ENCODE data around the gene RNU5B-1. TPM values are rescaled to one million over a fixed set of nuclear protein-coding genes. Genes with fewer than 3 reads are reported as not detected.
"Not testable (repeated sequence)": the region's sequence is repeated elsewhere in the genome, so short reads cannot be mapped to it uniquely, and the experiment has no call there.

The RNU5B-1 gene
- total and polyA plus RNA-seq, 2 of the 4 experiments (the other 2 are of a cell fraction), result not detected

DNA sequence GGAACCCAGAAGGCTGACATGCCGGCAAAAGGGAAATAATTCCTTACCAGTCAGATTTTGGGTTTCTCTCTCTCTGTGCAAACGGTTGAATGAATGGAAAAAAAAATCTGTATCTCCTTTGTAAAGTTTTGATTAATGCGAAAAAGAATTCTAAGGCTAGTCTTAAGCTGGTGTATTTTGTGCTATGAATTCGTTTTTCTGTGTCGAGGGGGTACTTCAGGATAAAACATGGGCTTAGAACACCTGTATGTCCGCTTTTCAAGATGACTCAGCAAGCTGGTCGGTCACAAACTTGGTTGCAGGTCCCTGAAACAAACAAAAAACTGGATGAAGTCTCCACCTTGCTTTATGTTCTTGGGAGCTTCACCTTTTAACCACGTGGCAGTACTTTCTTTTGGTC, 44.9 kb downstream of the RNU5B-1 start:
- dilution Hi-C loops (cut with HindIII; ENCODE audit: low sequenced_read_pairs, unreplicated experiment) (no loop called here), intact Hi-C loops (cut with micrococcal nuclease) (no loop called here), in situ Hi-C loops (cut with MboI; ENCODE audit: low sequenced_read_pairs) (no loop called here)
- Histone ChIP-seq H2AFZ (replicated peaks; ENCODE audit: low read length, poor library complexity) (no peak overlapping the region), H2BK20ac (ENCODE audit: low read depth, low read length) (no peak overlapping the region), H3K36me3 (ENCODE audit: control insufficient read depth, insufficient read depth, low read length) (no peaks in the 10 kb centered on the region), H3K23ac (ENCODE audit: low read depth, low read length) (no peak overlapping the region), H2BK5ac (ENCODE audit: low read depth, low read length, poor library complexity, severe bottlenecking) (no peak overlapping the region), H2AK9ac (replicated peaks; ENCODE audit: low read depth, low read length, poor library complexity) (no peak overlapping the region), H3K4me2 (ENCODE audit: low read depth, low read length) (no peak overlapping the region), H3K18ac (ENCODE audit: low read depth, low read length) (no peak overlapping the region), H3K27ac (ENCODE audit: insufficient read depth, low read length) (no peak overlapping the region), H3K4me3 (ENCODE audit: insufficient read depth, low read depth, low read length) (no peak overlapping the region), H3K9me3 (ENCODE audit: control insufficient read depth, insufficient read depth, low read length) (peaks cover 6% of the 10 kb centered on the region), H2BK120ac (ENCODE audit: low read depth, low read length) (no peak overlapping the region), H3K56ac (ENCODE audit: extremely low read depth, insufficient read depth, low read length) (no peak overlapping the region), H2AK5ac (ENCODE audit: low read depth, low read length) (no peak overlapping the region), H3K4me1 (ENCODE audit: control insufficient read depth, insufficient read depth, low read length) (no peaks in the 10 kb centered on the region), H4K20me1 (ENCODE audit: insufficient read depth, low read length) (no peaks in the 10 kb centered on the region), H3K27me3 (ENCODE audit: control insufficient read depth, insufficient read depth, low read length) (peaks cover 35% of the 10 kb centered on the region), H4K8ac (ENCODE audit: low read depth in 2 of 2, low read length in 2 of 2) (no peak overlapping the region), H4K91ac (ENCODE audit: insufficient read depth, low read depth, low read length) (no peak overlapping the region), H2BK15ac (ENCODE audit: low read depth, low read length) (no peak overlapping the region), H3K9me1 (ENCODE audit: insufficient read depth, low read length) (no peaks in the 10 kb centered on the region), H3K9ac (ENCODE audit: low read depth, low read length) (no peak overlapping the region), H3K4ac (ENCODE audit: low read depth, low read length) (no peak overlapping the region), H3K79me1 (ENCODE audit: low read depth in 1 of 2, low read length in 2 of 2) (no peaks in the 10 kb centered on the region), H4K5ac (ENCODE audit: low read depth, low read length) (no peak overlapping the region), H3K14ac (replicated peaks; ENCODE audit: low read depth, low read length) (no peak overlapping the region)
- ChIA-PET POLR2A (ENCODE audit: unreplicated experiment) (interaction anchor here (0.7 kb wide), 1 partner anchor 971 kb away, joined by 3 read pairs; no protein-coding TSS in a partner anchor), CTCF (interaction anchor here (1.1 kb wide), 1 partner anchor 36 kb away, joined by 4 read pairs; no protein-coding TSS in a partner anchor)
- no TSS peak for BruUV-seq (replicated peaks)
- no peak for DNase-seq
- TF ChIP-seq RCOR1 (IDR thresholded peaks at IDR 0.05; ENCODE audit: insufficient replicate concordance, low read length) (no peak), NFE2L2 (IDR thresholded peaks at IDR 0.05; ENCODE audit: low read depth, low read length) (no peak)
- 45% methylated on average over 4 of the region's 8 CpGs; no CpG with 5 or more reads in 1 of the 2 experiments for WGBS, 2 experiments (ENCODE audit: extremely low coverage in 2 of 2, insufficient read length in 1 of 2)
- ATAC-seq (ENCODE audit: low read depth), result no peak

GRCh38 chr15:65351972-65352371, 47.5 kb downstream of the RNU5B-1 start:
- H3K4ac ChIP-seq (ENCODE audit: low read depth, low read length); ATAC-seq (ENCODE audit: low read depth); H2AFZ ChIP-seq (replicated peaks; ENCODE audit: low read length, poor library complexity); H4K8ac ChIP-seq (ENCODE audit: low read depth in 2 of 2, low read length in 2 of 2); H3K9ac ChIP-seq (ENCODE audit: low read depth, low read length); H3K27ac ChIP-seq (ENCODE audit: insufficient read depth, low read length); H2AK9ac ChIP-seq (replicated peaks; ENCODE audit: low read depth, low read length, poor library complexity); H3K4me2 ChIP-seq (ENCODE audit: low read depth, low read length); in situ Hi-C loops (cut with MboI; ENCODE audit: low sequenced_read_pairs); H3K23ac ChIP-seq (ENCODE audit: low read depth, low read length); H3K18ac ChIP-seq (ENCODE audit: low read depth, low read length); H3K14ac ChIP-seq (replicated peaks; ENCODE audit: low read depth, low read length); H2AK5ac ChIP-seq (ENCODE audit: low read depth, low read length); H2BK5ac ChIP-seq (ENCODE audit: low read depth, low read length, poor library complexity, severe bottlenecking); intact Hi-C loops (cut with micrococcal nuclease); H3K36me3 ChIP-seq (ENCODE audit: control insufficient read depth, insufficient read depth, low read length); H3K79me1 ChIP-seq (ENCODE audit: low read depth in 1 of 2, low read length in 2 of 2); H3K9me1 ChIP-seq (ENCODE audit: insufficient read depth, low read length); H4K5ac ChIP-seq (ENCODE audit: low read depth, low read length); H3K4me3 ChIP-seq (ENCODE audit: insufficient read depth, low read depth, low read length); H2BK20ac ChIP-seq (ENCODE audit: low read depth, low read length); H4K20me1 ChIP-seq (ENCODE audit: insufficient read depth, low read length); dilution Hi-C loops (cut with HindIII; ENCODE audit: low sequenced_read_pairs, unreplicated experiment); H4K91ac ChIP-seq (ENCODE audit: insufficient read depth, low read depth, low read length); H2BK120ac ChIP-seq (ENCODE audit: low read depth, low read length); H3K56ac ChIP-seq (ENCODE audit: extremely low read depth, insufficient read depth, low read length); DNase-seq; H3K4me1 ChIP-seq (ENCODE audit: control insufficient read depth, insufficient read depth, low read length); BruUV-seq (replicated peaks); H2BK15ac ChIP-seq (ENCODE audit: low read depth, low read length); H3K9me3 ChIP-seq (ENCODE audit: control insufficient read depth, insufficient read depth, low read length): not testable (repeated sequence)
- peaks cover 45% of the 10 kb centered on the region for H3K27me3 ChIP-seq (ENCODE audit: control insufficient read depth, insufficient read depth, low read length)
- ChIA-PET CTCF (interaction anchor here (0.5 kb wide), 1 partner anchor 14 kb away, joined by 3 read pairs; no protein-coding TSS in a partner anchor), POLR2A (ENCODE audit: unreplicated experiment) (interaction anchor here (0.6 kb wide), 1 partner anchor 20 kb away, joined by 3 read pairs; no protein-coding TSS in a partner anchor)
- 17% methylated on average over 1 of the region's 1 CpG; no CpG with 5 or more reads in 1 of the 2 experiments for WGBS, 2 experiments (ENCODE audit: extremely low coverage in 2 of 2, insufficient read length in 1 of 2)
